ENCODE results near the gene KRTAP12-4.
"Not testable (repeated sequence)": the region's sequence is repeated elsewhere in the genome, so short reads cannot be mapped to it uniquely, and the experiment has no call there.

KRTAP12-4 gene

DNA sequence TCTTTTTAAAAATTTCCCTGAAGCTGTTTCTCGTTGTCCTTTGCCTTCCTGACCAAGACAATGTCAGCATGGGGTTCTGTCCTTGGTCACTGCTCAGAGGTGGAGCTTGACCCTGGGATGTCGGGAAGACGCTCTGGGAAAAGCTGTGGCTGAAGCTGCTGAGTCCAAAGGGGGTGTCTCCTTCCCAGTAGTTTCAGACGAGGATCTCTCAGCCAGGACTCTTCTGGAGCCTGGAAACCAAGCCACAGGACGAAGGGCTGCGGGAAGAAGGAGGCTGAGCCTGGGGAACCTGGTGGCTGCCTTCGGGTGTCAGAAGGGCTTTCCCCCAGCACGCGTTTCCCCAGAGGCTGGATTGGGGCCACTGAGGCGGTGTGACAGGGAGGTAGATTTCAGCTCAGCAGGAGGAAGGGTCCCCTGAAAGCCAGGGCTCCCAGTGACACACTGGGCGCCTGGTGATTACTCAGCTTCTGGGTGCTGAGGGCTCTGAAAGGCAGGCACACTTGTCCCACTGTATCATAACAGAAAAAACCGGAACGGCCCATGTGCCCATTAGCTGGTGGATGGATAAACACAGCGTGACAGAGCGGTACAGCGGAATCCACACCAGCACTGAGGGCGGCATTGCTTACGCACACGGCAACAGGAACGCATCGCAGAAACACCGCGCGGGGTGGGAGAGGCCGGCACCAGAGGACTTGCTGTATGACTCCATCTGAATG lies 32.5 kb upstream of the KRTAP12-4 start:
- DNase-seq (ENCODE audit: low spot score) = no peak

DNA sequence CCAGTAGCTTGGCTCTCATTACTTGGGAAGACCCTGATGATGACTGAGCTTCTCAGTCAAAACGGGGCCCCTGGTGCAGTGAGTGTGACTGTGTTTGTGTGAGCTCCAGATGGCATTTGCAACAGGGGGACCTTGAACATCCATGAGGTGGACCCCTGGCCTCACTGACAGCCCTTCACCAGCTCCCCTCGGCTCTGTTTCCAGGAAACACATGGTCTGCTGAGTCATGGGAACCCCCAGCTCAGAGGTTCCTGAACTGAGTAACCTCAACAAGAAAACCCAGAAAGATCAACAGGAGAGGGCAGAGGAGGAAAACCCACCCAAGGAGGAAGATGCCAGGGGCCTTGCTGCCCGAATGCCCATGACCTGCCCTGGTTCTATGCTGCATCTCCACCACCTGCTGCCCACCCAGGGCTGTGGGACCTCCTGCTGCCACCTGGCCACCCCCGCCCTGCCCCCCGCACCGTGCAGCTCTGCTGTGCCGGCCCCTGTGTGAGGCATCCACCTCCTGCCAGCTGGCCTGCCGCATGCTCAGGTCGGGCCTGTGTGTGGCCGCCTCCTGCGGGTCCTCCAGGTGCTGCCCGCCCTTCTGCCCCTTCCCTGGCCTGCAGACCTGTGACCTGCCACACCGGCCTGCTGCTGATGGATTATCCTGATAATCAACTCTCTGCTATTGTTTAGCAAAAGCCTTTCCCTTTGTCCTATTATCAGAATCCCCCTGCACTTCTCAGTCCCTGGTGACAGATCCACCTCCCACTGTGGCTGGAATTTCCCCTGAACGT lies 31.7 kb upstream of the KRTAP12-4 start:
- DNase-seq (ENCODE audit: low spot score) = no peak

DNA sequence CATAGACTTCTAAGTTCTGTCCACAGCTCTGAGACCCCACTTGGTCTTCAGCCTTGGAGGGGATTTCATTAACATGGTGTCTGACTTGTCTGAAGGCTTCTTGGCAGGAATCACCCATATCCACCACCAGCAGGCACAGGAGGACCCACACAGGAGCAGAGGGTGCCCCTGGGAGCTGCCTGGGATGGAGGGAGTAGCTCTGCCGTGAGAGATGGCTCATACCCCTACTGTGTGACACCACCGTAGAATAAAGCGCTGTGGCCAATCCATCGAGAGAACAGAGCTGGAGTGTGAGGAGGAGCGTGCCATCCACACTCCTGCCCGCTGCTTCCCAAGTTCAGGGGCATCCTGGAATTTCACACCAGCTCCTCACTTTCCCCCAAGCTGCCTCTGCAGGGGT lies 30.6 kb upstream of the KRTAP12-4 start:
- not testable (repeated sequence) for DNase-seq (ENCODE audit: low spot score)

DNA sequence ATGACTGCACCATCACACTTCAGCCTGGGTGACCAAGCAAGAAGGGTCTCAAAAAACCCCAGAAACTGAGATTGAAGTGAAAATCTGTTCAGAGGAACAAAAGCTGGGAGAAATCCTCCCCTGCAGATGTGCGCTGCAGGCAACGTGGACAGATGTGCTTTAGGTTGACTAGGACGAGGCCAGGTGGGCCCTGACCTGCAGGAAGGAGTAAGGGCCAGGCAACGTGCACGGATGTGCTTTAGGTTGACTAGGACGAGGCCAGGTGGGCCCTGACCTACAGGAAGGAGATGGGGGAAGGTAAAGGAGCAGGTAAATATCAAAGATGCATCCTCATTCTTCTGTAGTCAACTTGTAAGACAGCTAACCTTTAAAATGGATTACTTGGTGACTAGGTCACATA lies 30.0 kb upstream of the KRTAP12-4 start:
- DNase-seq (ENCODE audit: low spot score) = no peak

DNA sequence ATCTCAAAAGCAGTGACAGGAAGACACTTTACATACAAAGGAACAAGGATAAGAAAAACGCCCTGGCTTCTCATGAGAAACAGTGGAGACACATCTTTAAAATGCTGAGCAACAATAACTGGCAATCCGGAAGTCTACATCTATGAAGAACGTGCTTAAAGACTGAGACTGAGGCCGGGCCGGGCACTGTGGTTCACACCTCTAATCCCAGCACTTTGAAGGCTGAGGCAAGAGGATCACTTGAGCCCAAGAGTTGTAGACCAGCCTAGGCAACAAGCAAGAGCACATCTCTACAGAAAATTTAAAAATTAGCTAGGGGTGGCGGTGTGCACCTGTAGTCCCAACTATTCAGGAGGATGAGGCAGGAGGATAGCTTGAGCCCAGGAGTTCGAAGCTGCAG lies 29.6 kb upstream of the KRTAP12-4 start:
- no peak for DNase-seq (ENCODE audit: low spot score)

DNA sequence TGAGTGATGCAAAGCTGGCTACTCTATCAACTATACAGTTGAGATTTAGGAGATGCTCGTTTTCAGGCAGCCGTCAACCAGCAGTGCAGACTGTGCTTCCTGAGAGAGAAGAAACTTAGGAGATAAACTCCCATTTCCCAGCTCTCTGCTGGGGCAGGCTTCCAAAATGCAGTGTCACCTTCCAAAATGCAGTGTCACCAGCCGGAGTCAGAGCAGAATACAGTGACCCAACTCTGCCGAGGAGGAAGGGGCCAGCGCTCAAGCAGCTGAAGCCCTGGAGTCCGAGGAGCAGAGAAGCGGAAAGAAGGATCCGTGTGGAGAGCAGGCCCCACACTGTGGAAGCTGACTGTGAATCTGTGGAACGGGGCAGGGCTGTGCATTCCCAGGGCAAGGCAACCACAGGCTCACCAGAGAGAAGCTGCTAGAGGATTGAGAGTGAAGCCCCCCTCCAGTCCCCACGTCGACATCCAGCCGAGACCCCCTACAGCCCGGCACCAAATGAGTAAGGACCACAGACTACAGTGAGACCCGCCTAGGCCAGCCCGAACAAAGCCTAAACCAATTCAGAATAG lies 28.2 kb upstream of the KRTAP12-4 start:
- no peak for DNase-seq (ENCODE audit: low spot score)

DNA sequence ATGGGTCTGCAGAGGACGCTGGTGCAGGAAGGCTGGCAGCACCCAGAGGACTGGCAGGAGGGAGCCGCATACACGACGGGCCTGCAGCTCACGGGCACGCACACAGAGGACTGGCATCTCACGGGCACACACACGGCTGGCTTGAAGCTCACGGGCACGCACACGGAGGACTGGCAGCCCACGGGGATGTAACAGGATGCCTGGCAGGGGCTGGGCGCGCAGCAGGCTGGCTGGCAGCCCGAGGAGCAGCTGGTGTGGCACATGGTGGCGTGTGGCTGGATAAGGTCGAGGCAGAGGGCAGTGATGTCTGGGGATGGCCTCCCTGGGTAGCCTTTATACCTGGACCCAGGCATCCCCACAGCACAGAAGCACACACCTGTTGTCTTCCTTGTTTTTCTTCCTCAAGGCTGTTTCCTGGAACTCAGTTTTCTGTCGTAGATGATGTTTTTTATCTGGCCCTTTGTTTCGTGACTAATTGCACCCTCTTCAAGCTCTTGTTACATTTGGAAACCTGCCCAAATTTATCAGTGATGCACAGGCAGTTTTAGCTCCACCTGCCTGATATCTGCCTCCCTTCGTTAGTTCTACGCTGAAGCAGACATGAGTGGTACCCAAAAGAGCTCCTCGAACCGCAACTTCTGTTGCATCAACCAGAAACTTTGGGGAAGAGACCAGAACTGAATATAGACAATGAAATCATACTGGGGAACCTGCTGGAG lies 27.6 kb upstream of the KRTAP12-4 start, which contains the start of gene KRTAP12-1:
Gene KRTAP12-1 (minus strand): TSS at position 303 of the 719 bp plus-strand sequence. CDS start 40 bp downstream, at position 263.
- DNase-seq (ENCODE audit: low spot score) = no peak

DNA sequence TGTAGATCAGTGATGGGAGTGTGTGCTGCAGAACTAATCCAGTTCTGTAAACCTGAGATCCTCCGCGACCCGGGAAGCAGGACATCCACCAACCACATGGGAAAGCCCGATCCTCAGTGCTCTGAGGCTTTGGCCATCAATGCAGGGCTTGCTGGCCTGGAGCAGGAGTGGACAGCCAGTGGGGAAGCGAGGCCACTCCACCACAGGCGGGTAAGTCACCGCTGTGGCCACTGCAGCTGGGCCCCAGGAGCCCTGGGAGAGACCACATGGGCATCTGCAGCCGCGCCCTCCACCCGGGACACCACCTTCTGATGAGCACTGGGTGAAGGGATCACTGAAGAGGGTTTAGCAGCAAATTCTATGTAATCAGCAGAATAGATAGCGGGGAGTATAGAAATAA lies 26.7 kb upstream of the KRTAP12-4 start:
- DNase-seq (ENCODE audit: low spot score) = no peak

DNA sequence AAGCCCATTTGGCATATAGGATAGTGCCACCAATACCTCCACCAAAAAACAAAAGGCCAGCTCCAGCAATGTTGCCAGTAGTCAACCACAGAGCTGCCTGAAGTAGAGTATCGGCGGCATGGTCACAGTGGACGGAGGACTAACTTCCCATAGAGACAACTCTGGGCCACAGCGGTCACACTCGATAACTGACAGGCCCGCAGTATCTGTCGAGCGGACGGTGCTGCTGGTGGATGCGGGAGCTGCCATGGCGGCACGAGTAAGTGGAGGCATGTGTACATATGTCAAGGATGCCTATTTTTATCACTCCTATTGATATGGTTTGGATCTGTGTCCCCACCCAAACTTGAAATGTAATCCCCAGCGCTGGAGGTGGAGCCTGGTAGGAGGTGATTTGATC lies 23.4 kb upstream of the KRTAP12-4 start:
- no peak for DNase-seq (ENCODE audit: low spot score)

DNA sequence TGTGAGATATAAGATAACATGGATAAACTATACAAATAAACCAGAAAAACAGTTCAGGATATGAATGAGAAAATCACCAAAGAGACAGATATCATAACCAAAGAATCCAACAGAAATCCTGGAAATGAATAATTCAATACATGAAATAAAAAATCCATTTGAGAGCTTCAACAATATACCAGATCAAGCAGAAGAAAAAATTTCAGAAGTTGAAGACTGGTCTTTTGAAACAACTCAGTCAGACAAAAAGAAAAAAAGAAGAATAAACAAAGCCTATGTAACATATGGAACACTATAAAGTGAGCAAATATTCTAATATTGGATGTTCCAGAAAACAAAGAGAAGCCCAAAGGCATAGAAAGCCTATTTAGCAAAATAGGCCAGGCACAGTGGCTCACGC lies 17.5 kb upstream of the KRTAP12-4 start:
- no peak for DNase-seq (ENCODE audit: low spot score)

DNA sequence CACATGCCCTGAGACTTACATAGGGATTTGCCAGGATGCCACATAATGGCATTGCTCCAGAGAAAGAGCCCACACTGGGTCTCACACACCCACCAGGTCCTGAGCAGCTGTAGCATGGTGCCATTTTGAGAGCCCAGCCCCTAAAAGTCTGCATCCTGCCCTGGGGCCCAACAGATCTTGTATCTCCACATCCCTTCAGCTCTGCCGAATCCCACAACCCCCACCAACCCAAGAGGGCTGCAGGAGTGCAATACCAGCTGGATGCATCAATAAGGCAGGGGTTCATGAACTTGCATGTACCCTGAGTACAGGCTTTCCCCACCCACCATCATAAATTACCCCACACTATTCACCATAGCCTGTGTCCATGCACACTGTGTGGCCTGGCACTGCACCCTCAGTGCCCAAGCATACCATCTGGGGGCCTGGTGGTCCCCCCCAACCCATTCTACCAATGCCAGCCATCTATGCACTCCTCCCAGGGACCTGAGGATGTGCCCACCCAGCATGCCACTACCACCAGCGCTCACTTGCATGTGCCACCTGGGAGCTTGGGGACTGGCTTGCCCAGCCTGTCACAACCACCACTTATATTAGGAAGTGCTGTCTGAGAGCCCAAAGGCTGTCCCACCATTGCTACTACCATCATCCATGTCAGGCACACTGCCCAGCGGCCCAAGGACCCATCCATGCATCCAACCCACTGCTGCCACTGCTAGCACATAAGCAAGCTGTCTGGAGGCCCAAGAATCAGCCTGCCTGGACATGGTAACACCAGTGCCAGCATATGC lies 16.4 kb upstream of the KRTAP12-4 start:
- DNase-seq (ENCODE audit: low spot score) = no peak

DNA sequence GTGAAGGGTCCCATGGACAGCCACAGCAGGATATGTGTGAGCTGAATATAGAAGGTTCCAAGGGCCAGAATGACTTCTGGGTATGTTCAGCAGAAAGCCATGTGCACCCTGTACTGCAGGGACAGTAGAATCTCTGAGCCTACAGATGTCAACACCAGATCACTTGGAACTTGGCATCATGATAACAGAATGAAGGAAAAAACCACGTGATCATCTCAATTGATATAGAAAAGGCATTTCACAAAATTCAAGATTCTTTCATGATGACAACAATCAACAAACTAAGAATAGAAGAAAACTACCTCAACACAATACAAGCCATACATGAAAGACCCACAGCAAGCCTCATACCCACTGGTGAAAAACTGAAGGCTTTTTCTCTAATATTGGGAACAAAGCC lies 13.2 kb upstream of the KRTAP12-4 start:
- DNase-seq (ENCODE audit: low spot score) = no peak

DNA sequence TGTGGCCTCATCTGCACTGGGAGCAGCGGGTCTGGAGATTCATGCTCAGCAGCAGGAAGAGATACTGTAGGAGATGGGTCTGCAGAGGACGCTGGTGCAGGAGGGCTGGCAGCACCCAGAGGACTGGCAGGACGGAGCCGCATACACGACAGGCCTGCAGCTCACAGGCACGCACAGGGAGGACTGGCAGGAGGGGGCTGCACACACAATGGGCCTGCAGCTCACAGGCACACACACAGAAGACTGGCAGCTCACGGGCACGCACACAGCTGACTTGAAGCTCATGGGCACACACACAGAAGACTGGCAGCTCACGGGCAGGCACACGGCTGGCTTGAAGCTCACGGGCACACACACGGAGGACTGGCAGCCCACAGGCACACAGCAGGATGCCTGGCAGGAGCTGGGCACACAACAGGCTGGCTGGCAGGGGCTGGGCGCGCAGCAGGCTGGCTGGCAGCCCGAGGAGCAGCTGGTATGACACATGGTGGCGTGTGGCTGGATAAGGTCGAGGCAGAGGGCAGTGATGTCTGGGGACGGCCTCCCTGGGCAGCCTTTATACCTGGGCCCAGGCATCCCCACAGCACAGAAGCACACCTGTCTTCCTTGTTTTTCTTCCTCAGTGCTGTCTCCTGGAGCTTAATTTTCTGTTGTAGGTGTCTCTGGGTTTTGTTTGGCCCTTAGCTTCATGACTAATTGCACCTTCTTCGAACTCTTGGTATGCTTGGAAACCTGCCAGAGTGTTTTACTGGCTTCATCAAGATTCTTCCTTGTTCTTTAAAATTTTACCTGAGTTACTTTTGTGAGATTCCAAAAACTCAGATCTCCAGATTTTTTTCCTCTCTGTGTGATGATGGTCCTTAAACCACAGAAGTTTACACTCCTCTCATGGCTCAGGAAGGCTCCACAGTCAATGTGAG lies 12.2 kb upstream of the KRTAP12-4 start, which contains the start of gene KRTAP12-2:
Gene KRTAP12-2 (minus strand): TSS at position 527 of the 920 bp plus-strand sequence. CDS start 41 bp downstream, at position 486.
- no peak for DNase-seq (ENCODE audit: low spot score)

DNA sequence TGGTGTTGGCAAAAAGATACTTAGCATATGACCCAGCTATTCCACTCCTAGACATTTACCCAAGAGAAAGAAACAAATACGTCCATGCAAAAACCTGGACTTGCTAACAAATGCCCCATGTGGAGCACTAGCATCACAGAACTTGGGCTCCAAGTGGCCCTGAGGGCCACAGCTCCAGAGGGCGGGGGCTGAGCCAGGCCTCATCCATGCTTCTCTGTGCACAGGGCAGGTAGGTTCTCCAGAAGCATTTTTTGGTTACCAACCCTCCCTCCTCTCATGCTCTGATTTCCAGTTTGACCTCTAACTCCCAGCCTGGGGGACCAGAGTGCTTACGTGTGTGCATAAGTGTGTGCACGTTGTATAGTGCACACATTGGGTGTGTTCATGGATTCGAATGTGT lies 10.2 kb upstream of the KRTAP12-4 start:
- no peak for DNase-seq (ENCODE audit: low spot score)

DNA sequence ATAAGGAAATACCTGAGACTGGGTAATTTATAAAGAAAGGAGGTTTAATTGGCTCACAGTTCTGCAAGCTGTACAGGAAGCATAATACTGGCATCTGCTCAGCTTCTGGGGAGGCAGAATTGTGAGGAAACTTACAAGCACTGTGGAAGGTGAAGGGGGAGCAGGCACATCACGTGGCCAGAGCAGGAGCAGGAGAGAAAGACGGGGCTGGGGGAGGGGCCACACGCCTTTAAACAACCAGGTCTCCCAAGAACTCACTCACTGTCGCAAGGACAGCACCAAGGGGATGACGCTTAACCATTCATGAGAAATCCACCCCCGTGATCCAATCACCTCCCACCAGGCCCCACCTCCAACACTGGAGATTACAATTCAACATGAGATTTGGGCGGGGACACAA lies 7.1 kb upstream of the KRTAP12-4 start:
- DNase-seq (ENCODE audit: low spot score) = not testable (repeated sequence)

DNA sequence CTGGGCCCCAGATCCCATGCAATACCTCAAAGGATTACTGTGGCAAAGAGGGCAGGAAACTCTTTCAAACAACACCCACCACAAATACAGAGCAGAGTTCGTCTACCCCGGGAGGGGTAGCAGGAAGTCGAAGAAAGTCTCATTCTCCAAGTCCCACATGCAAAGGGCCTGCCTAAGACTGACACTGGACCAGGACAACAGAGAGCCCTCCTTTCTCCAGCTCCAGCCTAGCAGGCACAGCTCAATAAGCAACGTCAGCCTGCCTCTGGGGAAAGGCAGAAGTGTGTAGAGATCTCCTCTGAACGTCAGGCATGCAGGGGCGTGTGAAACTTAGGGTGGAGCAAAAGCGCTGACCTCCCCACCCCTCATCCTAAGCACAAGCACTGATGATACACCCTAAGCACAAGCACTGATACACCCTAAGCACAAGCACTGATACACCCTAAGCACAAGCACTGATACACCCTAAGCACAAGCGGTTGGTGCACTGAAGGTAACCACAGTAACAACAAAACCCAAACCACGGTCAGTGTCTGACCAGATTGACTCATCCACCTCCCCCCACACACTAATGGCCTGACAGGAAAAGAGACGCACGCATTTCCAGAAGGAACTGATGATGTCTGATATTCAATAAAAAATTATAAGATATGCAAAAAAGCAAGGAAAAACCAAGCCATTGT lies 4.6 kb upstream of the KRTAP12-4 start:
- DNase-seq (ENCODE audit: low spot score) = no peak

DNA sequence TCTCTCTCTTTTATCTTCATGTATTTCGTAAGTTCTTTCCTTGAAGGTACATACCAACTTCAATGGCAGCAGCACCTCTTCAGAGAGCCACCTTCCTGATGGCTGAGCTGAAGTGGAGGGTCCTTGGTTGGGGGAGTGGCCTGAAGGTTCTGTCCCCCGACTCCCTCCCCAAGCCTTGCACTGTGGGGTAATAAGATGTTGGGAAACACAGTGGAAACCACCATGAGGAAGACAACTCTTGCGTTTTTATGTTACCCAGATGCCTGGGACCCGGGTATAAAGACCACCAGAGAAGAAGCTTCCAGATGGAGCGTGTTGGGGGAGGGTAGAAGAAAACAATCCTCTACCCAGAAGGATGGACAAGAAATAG lies 4.1 kb upstream of the KRTAP12-4 start:
- DNase-seq (ENCODE audit: low spot score) = no peak

DNA sequence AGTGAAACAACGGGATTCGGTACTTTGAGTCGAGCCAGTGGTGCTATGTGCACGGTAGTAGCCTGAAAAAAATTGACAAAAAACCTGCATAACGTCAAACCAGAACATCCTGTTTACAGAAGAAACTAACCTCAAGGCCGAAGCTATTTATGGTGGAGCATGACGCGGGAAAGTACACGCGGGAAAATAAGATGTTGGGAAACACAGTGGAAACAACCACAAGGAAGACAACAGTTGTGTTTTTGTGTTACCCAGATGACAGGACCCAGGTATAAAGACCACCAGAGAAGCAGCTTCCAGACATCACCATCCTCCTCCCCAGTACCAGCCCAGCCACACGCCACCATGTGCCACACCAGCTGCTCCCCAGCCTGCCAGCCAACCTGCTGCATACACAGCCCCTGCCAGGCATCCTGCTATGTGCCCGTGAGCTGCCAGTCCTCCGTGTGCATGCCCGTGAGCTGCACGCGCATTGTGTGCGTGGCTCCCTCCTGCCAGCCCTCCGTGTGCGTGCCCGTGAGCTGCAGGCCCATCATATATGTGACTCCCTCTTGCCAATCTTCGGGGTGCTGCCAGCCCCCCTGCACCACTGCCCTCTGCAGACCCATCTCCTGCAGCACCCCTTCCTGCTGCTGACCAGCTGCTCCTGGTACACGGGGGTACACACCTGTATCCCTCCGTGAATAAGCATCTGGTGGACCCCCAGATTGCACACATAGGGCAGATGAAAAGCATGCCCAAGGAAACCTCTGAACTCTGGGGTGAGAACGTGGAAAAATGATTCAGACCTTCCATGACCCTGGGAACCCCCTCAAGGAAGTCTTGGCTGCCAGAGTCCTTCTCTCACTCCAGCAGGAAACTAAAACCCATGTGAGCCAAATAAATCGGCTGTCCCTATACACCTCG lies 3.4 kb upstream of the KRTAP12-4 start, which contains the start of gene KRTAP12-3:
Gene KRTAP12-3 (plus strand): TSS at position 298 of the 906 bp plus-strand sequence. CDS start 48 bp downstream, at position 346.
- DNase-seq (ENCODE audit: low spot score) = no peak

DNA sequence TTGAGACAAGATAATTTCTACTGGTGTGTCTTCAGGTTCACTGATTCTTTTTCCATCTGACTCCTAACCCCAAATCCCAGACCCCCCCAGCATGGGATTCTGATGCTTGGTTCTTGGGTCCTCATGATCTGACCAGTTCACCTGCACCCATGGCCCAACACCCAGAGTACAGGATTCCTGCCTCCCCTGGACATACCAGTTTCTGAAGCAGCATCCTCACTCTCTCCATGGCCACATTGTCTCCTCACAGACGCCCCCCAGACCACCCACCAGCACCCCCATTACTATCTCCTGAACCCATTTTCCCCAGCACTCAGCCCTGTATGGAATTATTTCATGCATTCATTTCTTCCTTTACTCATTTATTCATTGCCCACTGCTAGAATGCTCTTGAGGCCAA lies 2.4 kb upstream of the KRTAP12-4 start:
- no peak for DNase-seq (ENCODE audit: low spot score)
